GM08714 (cell line): ENCODE data around the gene PLK4.
"Not testable (repeated sequence)": the region's sequence is repeated elsewhere in the genome, so short reads cannot be mapped to it uniquely, and the experiment has no call there.

ENCODE experiments used
- H3K4me3 ChIP-seq: fragments of 200-500 bp; sonication (Bioruptor generic); 2 replicates; pipeline ENCODE4 v1.5.1; 2014; ENCODE audit warnings: mild to moderate bottlenecking, low read length, inconsistent platforms
- ZNF274 ChIP-seq: IDR thresholded peaks from 2 replicates; pipeline ENCODE4 v1.6.1; 2012; ENCODE audit warnings: mild to moderate bottlenecking, low read depth, low read length

PLK4 gene

GRCh38 chr4:127875791-127876190 lies 4.9 kb upstream of the PLK4 start:
- TF ChIP-seq ZNF274: no peak
- no peak overlapping the region for H3K4me3 ChIP-seq

GRCh38 chr4:127881563-127881864 lies 821 bp downstream of the PLK4 start:
- no peak for TF ChIP-seq ZNF274
- H3K4me3 ChIP-seq: peak overlapping the region; percentile 88

- no peak overlapping the region for H3K4me3 ChIP-seq
- no peak for TF ChIP-seq ZNF274
Measured at GRCh38 chr4:127888559-127888958, 7.9 kb downstream of the PLK4 start.

- no peak overlapping the region for H3K4me3 ChIP-seq
- no peak for TF ChIP-seq ZNF274
Measured at GRCh38 chr4:127889903-127890302, 9.2 kb downstream of the PLK4 start.

GRCh38 chr4:127896069-127896468 lies 15.4 kb downstream of the PLK4 start:
- no peak overlapping the region for H3K4me3 ChIP-seq
- TF ChIP-seq ZNF274: no peak

GRCh38 chr4:127896528-127896927 lies 15.8 kb downstream of the PLK4 start:
- no peak for TF ChIP-seq ZNF274

GRCh38 chr4:127899682-127900081 lies 19.0 kb downstream of the PLK4 start:
- not testable (repeated sequence) for H3K4me3 ChIP-seq

More at GRCh38 chr4:127896528-127896927, 15.8 kb downstream of the PLK4 start:
- H3K4me3 ChIP-seq: no peak overlapping the region

- no peak for TF ChIP-seq ZNF274
Measured at GRCh38 chr4:127905029-127905428, 24.3 kb downstream of the PLK4 start.

GRCh38 chr4:127916512-127916911 lies 35.8 kb downstream of the PLK4 start:
- no peak for TF ChIP-seq ZNF274

More at GRCh38 chr4:127905029-127905428, 24.3 kb downstream of the PLK4 start:
- no peak overlapping the region for H3K4me3 ChIP-seq

GRCh38 chr4:127917151-127917550 lies 36.5 kb downstream of the PLK4 start:
- no peak overlapping the region for H3K4me3 ChIP-seq
- TF ChIP-seq ZNF274: no peak

More at GRCh38 chr4:127916512-127916911, 35.8 kb downstream of the PLK4 start:
- no peak overlapping the region for H3K4me3 ChIP-seq

- no peak overlapping the region for H3K4me3 ChIP-seq
- TF ChIP-seq ZNF274: no peak
Measured at GRCh38 chr4:127920521-127920920, 39.8 kb downstream of the PLK4 start.

- no peak for TF ChIP-seq ZNF274
- no peak overlapping the region for H3K4me3 ChIP-seq
Measured at GRCh38 chr4:127922226-127922625, 41.5 kb downstream of the PLK4 start.

GRCh38 chr4:127925720-127926119 lies 45.0 kb downstream of the PLK4 start:
- not testable (repeated sequence) for H3K4me3 ChIP-seq

GRCh38 chr4:127930175-127930574 lies 49.5 kb downstream of the PLK4 start:
- TF ChIP-seq ZNF274: no peak
- H3K4me3 ChIP-seq: no peak overlapping the region

- H3K4me3 ChIP-seq: not testable (repeated sequence)
Measured at GRCh38 chr4:127931836-127932235, 51.1 kb downstream of the PLK4 start.

GRCh38 chr4:127936974-127937373 lies 56.3 kb downstream of the PLK4 start:
- TF ChIP-seq ZNF274: no peak
- no peak overlapping the region for H3K4me3 ChIP-seq
